SK-N-SH treated with all-trans-retinoic acid at 6 μM for 48 hours (cell line): ENCODE results near the gene MCTP2.

Experiments
- ATAC-seq: fragments of 200-7000 bp; cut with Tn5 transposase; 3 replicates; pipeline ENCODE4 v1.9.1; 2020; ENCODE audit warnings: mild to moderate bottlenecking, moderate library complexity
- ARNTL ChIP-seq: fragments of 450-650 bp; formaldehyde crosslinking; IDR thresholded peaks from 2 replicates; pipeline ENCODE4 v1.5.0; 2020; ENCODE audit warnings: low read depth, mild to moderate bottlenecking, moderate library complexity, borderline replicate concordance
- CSDC2 ChIP-seq: fragments of 250-450 bp; sonication (Bioruptor Pico); IDR thresholded peaks from 2 replicates; pipeline ENCODE4 v1.5.0; 2020; ENCODE audit warnings: mild to moderate bottlenecking, moderate library complexity
- ESRRG ChIP-seq: fragments of 250-450 bp; sonication (Bioruptor Pico); IDR thresholded peaks from 2 replicates; pipeline ENCODE4 v1.6.1; 2021; ENCODE audit warnings: mild to moderate bottlenecking
- GLIS3 ChIP-seq: fragments of 250-450 bp; sonication (Bioruptor Pico); IDR thresholded peaks from 2 replicates; pipeline ENCODE4 v1.5.0; 2020; ENCODE audit warnings: mild to moderate bottlenecking, moderate library complexity
- ISL1 ChIP-seq: fragments of 250-450 bp; sonication (Bioruptor Pico); IDR thresholded peaks from 2 replicates; pipeline ENCODE4 v2.1.2; 2022; ENCODE audit warnings: mild to moderate bottlenecking, moderate library complexity
- OSR1 ChIP-seq: fragments of 250-450 bp; sonication (Bioruptor Pico); IDR thresholded peaks from 2 replicates; pipeline ENCODE4 v1.8.0; 2022; ENCODE audit warnings: moderate library complexity, mild to moderate bottlenecking, inconsistent platforms
- PPARA ChIP-seq: fragments of 250-450 bp; sonication (Bioruptor Pico); IDR thresholded peaks from 2 replicates; pipeline ENCODE4 v1.5.0; 2020; ENCODE audit warnings: mild to moderate bottlenecking, borderline replicate concordance
- RARB ChIP-seq: fragments of 250-450 bp; sonication (Bioruptor Pico); IDR thresholded peaks from 2 replicates; pipeline ENCODE4 v1.8.0; 2021; ENCODE audit warnings: mild to moderate bottlenecking, moderate library complexity
- SNAI2 ChIP-seq: fragments of 250-450 bp; sonication (Bioruptor Pico); IDR thresholded peaks from 2 replicates; pipeline ENCODE4 v1.5.0; 2020; ENCODE audit warnings: mild to moderate bottlenecking, moderate library complexity
- TCF4 ChIP-seq: fragments of 250-450 bp; sonication (Bioruptor Pico); IDR thresholded peaks from 2 replicates; pipeline ENCODE4 v1.8.0; 2021; ENCODE audit warnings: mild to moderate bottlenecking, moderate library complexity, borderline replicate concordance
- TOX ChIP-seq: fragments of 250-450 bp; sonication (Bioruptor Pico); IDR thresholded peaks from 2 replicates; pipeline ENCODE4 v1.8.0; 2021; ENCODE audit warnings: mild to moderate bottlenecking, moderate library complexity, borderline replicate concordance
- ZC3H10 ChIP-seq: fragments of 250-450 bp; sonication (Bioruptor Pico); IDR thresholded peaks from 2 replicates; pipeline ENCODE4 v1.5.1; 2021; ENCODE audit warnings: mild to moderate bottlenecking, moderate library complexity
- ZFP3 ChIP-seq: fragments of 250-450 bp; sonication (Bioruptor Pico); IDR thresholded peaks from 2 replicates; pipeline ENCODE4 v1.5.0; 2020; ENCODE audit warnings: mild to moderate bottlenecking, moderate library complexity
- ZNF565 ChIP-seq: fragments of 450-650 bp; formaldehyde crosslinking; conservative IDR thresholded peaks from 2 replicates; pipeline ENCODE4 v1.5.0; 2020; ENCODE audit warnings: low read depth, mild to moderate bottlenecking, moderate library complexity
- ZNF70 ChIP-seq: fragments of 450-650 bp; formaldehyde crosslinking; IDR thresholded peaks from 2 replicates; pipeline ENCODE4 v1.5.0; 2020; ENCODE audit warnings: mild to moderate bottlenecking, moderate library complexity
- TF ChIP-seq, protein P1 (sequence below): fragments of 250-450 bp; sonication (Bioruptor Pico); IDR thresholded peaks from 2 replicates; pipeline ENCODE4 v1.8.0; 2020; ENCODE audit warnings: mild to moderate bottlenecking, moderate library complexity, borderline replicate concordance
- TF ChIP-seq, protein P2 (sequence below): fragments of 250-450 bp; sonication (Bioruptor Pico); IDR thresholded peaks from 2 replicates; pipeline ENCODE4 v1.5.1; 2020; ENCODE audit warnings: low read depth, mild to moderate bottlenecking, moderate library complexity
- TF ChIP-seq, protein P3 (sequence below): fragments of 250-450 bp; sonication (Bioruptor Pico); IDR thresholded peaks from 2 replicates; pipeline ENCODE4 v1.5.0; 2020; ENCODE audit warnings: mild to moderate bottlenecking, moderate library complexity
- TF ChIP-seq, protein P4 (sequence below): fragments of 250-450 bp; sonication (Bioruptor Pico); IDR thresholded peaks from 2 replicates; pipeline ENCODE4 v1.8.0; 2021; ENCODE audit warnings: low read depth, mild to moderate bottlenecking, moderate library complexity, borderline replicate concordance

The MCTP2 gene

DNA sequence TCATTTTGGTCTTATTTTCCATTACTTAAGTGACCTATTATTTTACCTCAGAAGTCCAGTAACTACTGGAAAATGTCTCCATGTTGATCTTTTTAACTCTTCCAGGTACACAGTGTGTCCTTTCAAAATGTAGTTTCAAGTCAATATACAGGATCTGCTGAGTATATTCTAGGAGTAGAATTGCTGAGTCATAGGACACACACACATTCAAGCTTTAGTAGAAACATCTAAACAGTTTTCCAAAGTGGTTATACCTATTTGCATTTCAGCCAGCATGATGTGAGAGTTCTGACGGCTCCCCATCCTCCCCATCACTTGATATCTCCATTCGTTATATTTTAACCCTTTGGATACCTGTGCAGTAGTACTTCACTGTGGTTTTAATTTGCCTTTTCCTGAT lies 271.9 kb downstream of the MCTP2 start (continued):
- TF ChIP-seq, protein P1, sequence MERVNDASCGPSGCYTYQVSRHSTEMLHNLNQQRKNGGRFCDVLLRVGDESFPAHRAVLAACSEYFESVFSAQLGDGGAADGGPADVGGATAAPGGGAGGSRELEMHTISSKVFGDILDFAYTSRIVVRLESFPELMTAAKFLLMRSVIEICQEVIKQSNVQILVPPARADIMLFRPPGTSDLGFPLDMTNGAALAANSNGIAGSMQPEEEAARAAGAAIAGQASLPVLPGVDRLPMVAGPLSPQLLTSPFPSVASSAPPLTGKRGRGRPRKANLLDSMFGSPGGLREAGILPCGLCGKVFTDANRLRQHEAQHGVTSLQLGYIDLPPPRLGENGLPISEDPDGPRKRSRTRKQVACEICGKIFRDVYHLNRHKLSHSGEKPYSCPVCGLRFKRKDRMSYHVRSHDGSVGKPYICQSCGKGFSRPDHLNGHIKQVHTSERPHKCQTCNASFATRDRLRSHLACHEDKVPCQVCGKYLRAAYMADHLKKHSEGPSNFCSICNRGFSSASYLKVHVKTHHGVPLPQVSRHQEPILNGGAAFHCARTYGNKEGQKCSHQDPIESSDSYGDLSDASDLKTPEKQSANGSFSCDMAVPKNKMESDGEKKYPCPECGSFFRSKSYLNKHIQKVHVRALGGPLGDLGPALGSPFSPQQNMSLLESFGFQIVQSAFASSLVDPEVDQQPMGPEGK (CRISPR knock-in tag): no peak
- TF ChIP-seq ISL1 (CRISPR knock-in tag) (no peak), TCF4 (no peak), ZFP3 (CRISPR knock-in tag) (no peak), SNAI2 (CRISPR knock-in tag) (no peak)
- TF ChIP-seq, protein P2, sequence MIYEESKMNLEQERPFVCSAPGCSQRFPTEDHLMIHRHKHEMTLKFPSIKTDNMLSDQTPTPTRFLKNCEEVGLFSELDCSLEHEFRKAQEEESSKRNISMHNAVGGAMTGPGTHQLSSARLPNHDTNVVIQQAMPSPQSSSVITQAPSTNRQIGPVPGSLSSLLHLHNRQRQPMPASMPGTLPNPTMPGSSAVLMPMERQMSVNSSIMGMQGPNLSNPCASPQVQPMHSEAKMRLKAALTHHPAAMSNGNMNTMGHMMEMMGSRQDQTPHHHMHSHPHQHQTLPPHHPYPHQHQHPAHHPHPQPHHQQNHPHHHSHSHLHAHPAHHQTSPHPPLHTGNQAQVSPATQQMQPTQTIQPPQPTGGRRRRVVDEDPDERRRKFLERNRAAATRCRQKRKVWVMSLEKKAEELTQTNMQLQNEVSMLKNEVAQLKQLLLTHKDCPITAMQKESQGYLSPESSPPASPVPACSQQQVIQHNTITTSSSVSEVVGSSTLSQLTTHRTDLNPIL: no peak

DNA sequence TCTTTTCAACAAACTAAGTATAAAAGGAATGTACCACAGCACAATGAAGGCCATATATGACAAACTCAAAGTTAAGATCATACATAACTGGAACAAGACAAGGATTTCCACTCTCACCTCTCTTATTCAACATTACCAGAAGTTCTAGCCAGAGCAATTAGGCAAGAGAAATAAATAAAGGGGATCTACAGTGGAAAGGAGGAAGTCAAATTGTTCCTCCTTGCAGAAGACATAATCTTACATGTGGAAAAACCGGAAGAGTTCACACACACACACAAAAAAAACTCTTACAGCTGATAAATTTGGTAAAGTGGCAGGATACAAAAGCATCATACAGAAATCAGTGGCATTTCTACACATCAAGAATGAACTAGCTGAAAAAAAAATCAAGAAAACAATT lies 277.9 kb downstream of the MCTP2 start:
- no peak for TF ChIP-seq CSDC2 (CRISPR knock-in tag)
- TF ChIP-seq, protein P2: no peak
- no peak for TF ChIP-seq ZNF70
- no peak for TF ChIP-seq ARNTL (CRISPR knock-in tag)
- TF ChIP-seq OSR1 (CRISPR knock-in tag): no peak
- TF ChIP-seq GLIS3: no peak
- TF ChIP-seq PPARA (CRISPR knock-in tag): no peak
- TF ChIP-seq, protein P3, sequence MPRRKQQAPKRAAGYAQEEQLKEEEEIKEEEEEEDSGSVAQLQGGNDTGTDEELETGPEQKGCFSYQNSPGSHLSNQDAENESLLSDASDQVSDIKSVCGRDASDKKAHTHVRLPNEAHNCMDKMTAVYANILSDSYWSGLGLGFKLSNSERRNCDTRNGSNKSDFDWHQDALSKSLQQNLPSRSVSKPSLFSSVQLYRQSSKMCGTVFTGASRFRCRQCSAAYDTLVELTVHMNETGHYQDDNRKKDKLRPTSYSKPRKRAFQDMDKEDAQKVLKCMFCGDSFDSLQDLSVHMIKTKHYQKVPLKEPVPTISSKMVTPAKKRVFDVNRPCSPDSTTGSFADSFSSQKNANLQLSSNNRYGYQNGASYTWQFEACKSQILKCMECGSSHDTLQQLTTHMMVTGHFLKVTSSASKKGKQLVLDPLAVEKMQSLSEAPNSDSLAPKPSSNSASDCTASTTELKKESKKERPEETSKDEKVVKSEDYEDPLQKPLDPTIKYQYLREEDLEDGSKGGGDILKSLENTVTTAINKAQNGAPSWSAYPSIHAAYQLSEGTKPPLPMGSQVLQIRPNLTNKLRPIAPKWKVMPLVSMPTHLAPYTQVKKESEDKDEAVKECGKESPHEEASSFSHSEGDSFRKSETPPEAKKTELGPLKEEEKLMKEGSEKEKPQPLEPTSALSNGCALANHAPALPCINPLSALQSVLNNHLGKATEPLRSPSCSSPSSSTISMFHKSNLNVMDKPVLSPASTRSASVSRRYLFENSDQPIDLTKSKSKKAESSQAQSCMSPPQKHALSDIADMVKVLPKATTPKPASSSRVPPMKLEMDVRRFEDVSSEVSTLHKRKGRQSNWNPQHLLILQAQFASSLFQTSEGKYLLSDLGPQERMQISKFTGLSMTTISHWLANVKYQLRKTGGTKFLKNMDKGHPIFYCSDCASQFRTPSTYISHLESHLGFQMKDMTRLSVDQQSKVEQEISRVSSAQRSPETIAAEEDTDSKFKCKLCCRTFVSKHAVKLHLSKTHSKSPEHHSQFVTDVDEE (CRISPR knock-in tag): no peak
- no peak for TF ChIP-seq TOX (CRISPR knock-in tag)
- TF ChIP-seq ZNF565 (CRISPR knock-in tag): no peak
- no peak for TF ChIP-seq ESRRG (CRISPR knock-in tag)
- no peak for TF ChIP-seq ZFP3 (CRISPR knock-in tag)
- TF ChIP-seq, protein P1 (CRISPR knock-in tag): no peak
- no peak for TF ChIP-seq ZC3H10 (CRISPR knock-in tag)
- TF ChIP-seq RARB (CRISPR knock-in tag): no peak
- TF ChIP-seq SNAI2 (CRISPR knock-in tag): no peak
- TF ChIP-seq ISL1 (CRISPR knock-in tag): no peak
- TF ChIP-seq, all 23 proteins: peak for 0
- no peak for ATAC-seq

DNA sequence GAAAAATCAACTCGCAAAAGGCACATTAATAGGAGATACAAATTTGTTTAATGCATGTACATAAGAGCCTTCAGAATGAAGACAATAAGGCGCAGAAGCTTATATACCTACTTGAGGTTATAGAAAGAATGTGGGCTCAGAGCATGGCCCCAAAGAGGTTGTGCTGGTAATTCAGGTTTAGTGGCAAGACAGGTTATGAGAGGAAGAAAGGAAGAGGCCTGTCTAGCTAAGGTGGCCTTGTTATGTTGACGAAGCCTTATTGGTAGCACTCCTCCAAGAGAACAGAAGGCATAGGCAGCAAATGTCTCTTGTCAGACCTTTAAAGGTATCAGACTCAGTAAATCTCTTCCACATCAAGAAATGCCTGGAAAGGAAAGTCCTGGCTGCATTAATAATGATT lies 290.8 kb downstream of the MCTP2 start:
- ATAC-seq: no peak
- no peak for TF ChIP-seq CSDC2 (CRISPR knock-in tag)
- TF ChIP-seq, protein P2: no peak

DNA sequence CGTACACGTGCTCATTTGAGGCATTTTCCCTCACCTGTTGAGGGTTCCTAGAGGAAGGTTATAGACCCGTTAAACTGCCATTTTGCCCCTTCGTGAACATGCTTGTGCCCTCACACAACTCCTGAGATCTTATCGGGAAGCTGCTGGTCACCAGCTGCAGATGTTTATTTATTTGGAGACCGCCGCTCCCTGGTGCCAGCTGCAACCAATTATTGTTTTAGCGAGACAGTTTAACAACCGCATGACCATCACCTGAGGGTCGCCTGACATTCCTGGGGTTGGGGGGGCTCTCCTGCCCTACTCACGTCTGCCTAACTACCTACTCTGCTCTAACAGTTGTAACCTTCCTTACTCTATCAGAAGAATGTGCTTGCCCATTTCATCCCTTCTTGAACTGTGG lies 292.5 kb downstream of the MCTP2 start:
- ATAC-seq: no peak
- no peak for TF ChIP-seq ZC3H10 (CRISPR knock-in tag)
- peak; percentile 59; the same call in 1 of the 2 replicates for TF ChIP-seq TCF4
- no peak for TF ChIP-seq ZFP3 (CRISPR knock-in tag)
- no peak for TF ChIP-seq CSDC2 (CRISPR knock-in tag)
- TF ChIP-seq TOX (CRISPR knock-in tag): no peak
- TF ChIP-seq, protein P4, sequence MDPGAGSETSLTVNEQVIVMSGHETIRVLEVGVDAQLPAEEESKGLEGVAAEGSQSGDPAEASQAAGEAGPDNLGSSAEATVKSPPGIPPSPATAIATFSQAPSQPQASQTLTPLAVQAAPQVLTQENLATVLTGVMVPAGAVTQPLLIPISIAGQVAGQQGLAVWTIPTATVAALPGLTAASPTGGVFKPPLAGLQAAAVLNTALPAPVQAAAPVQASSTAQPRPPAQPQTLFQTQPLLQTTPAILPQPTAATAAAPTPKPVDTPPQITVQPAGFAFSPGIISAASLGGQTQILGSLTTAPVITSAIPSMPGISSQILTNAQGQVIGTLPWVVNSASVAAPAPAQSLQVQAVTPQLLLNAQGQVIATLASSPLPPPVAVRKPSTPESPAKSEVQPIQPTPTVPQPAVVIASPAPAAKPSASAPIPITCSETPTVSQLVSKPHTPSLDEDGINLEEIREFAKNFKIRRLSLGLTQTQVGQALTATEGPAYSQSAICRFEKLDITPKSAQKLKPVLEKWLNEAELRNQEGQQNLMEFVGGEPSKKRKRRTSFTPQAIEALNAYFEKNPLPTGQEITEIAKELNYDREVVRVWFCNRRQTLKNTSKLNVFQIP (CRISPR knock-in tag): no peak
